ENCODE data around the gene TMPRSS7.

The TMPRSS7 gene

DNA sequence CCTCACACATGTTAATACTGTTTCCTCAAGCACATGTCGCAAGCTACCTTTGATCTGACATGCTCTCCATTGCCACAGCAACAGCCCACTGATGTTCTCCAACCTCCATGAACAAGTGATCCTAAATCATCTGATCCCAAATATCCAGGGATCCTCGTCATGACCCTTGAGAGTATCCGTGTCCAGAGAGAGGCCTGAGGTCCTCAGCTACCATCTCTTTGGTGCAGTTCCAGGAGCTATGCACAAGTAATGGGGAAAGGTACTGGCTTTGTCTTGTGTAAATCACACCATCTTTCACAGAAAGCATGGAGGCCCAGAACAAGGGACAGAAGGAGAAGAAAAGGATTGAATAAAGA is 96.1 kb downstream of the TMPRSS7 start:
- DNase-seq = no peak
